Measurements from ENCODE around the gene CLEC17A. TPM values are rescaled to one million over a fixed set of nuclear protein-coding genes. Genes with fewer than 3 reads are reported as not detected.
A peak's percentile ranks its signal among the peaks of the same experiment; 100 is the strongest.
"Not testable (repeated sequence)": the region's sequence is repeated elsewhere in the genome, so short reads cannot be mapped to it uniquely, and the experiment has no call there.

The CLEC17A gene
- polyA plus RNA-seq, 2 donors = 0.01 to 0.08 TPM

GRCh38 chr19:14545716-14546082 is 37.2 kb upstream of the CLEC17A start:
- Histone ChIP-seq H3K4me1 (ENCODE audit: control insufficient read depth in 2 of 2, insufficient read depth in 2 of 2, low read length in 1 of 2) (peaks cover 0 to 19% of the 10 kb centered on the region in 2 donors), H3K4me3 (ENCODE audit: low read depth in 1 of 2, low read length in 2 of 2) (peak overlapping the region in 1 of 2 donors; percentile 1), H3K36me3 (ENCODE audit: control insufficient read depth in 2 of 2, insufficient read depth in 2 of 2, low read length in 1 of 2) (peaks cover 0 to 9% of the 10 kb centered on the region in 2 donors), H3K27ac (ENCODE audit: low read depth in 2 of 2, low read length in 1 of 2) (peak overlapping the region; percentile 89 to 97), H3K27me3 (ENCODE audit: control insufficient read depth in 1 of 2, insufficient read depth in 2 of 2, low read length in 2 of 2) (no peaks in the 10 kb centered on the region), H3K9me3 (ENCODE audit: control insufficient read depth in 2 of 2, insufficient read depth in 1 of 2, low read depth in 1 of 2, low read length in 1 of 2) (no peaks in the 10 kb centered on the region)
- 60 to 61% methylated on average over 9 of the region's 9 CpGs for WGBS, 2 donors

- Histone ChIP-seq H3K27me3 (ENCODE audit: control insufficient read depth in 1 of 2, insufficient read depth in 2 of 2, low read length in 2 of 2) (no peaks in the 10 kb centered on the region), H3K36me3 (ENCODE audit: control insufficient read depth in 2 of 2, insufficient read depth in 2 of 2, low read length in 1 of 2) (peaks cover 0 to 10% of the 10 kb centered on the region in 2 donors), H3K9me3 (ENCODE audit: control insufficient read depth in 2 of 2, insufficient read depth in 1 of 2, low read depth in 1 of 2, low read length in 1 of 2) (no peaks in the 10 kb centered on the region), H3K4me1 (ENCODE audit: control insufficient read depth in 2 of 2, insufficient read depth in 2 of 2, low read length in 1 of 2) (peaks cover 5 to 41% of the 10 kb centered on the region in 2 donors), H3K27ac (ENCODE audit: low read depth in 2 of 2, low read length in 1 of 2) (peak overlapping the region; percentile 89 to 95), H3K4me3 (ENCODE audit: low read depth in 1 of 2, low read length in 2 of 2) (no peak overlapping the region)
- 39 to 45% methylated on average over 15 of the region's 15 CpGs for WGBS, 2 donors
Measured at GRCh38 chr19:14550201-14550754, 32.6 kb upstream of the CLEC17A start.

- Histone ChIP-seq H3K4me1 (ENCODE audit: control insufficient read depth in 2 of 2, insufficient read depth in 2 of 2, low read length in 1 of 2) (peaks cover 5 to 39% of the 10 kb centered on the region in 2 donors), H3K27ac (ENCODE audit: low read depth in 2 of 2, low read length in 1 of 2) (peak overlapping the region; percentile 89 to 95)
- not testable (repeated sequence) for H3K4me3 ChIP-seq (ENCODE audit: low read depth in 1 of 2, low read length in 2 of 2); H3K9me3 ChIP-seq (ENCODE audit: control insufficient read depth in 2 of 2, insufficient read depth in 1 of 2, low read depth in 1 of 2, low read length in 1 of 2); H3K36me3 ChIP-seq (ENCODE audit: control insufficient read depth in 2 of 2, insufficient read depth in 2 of 2, low read length in 1 of 2); H3K27me3 ChIP-seq (ENCODE audit: control insufficient read depth in 1 of 2, insufficient read depth in 2 of 2, low read length in 2 of 2)
- WGBS, 2 donors = 45 to 55% methylated on average over 12 of the region's 12 CpGs
Measured at GRCh38 chr19:14551134-14552005, 31.5 kb upstream of the CLEC17A start.

- 73 to 75% methylated on average over 8 of the region's 8 CpGs for WGBS, 2 donors
- peak overlapping the region; percentile 88 to 89 for H3K27ac ChIP-seq (ENCODE audit: low read depth in 2 of 2, low read length in 1 of 2)
- H3K36me3 ChIP-seq (ENCODE audit: control insufficient read depth in 2 of 2, insufficient read depth in 2 of 2, low read length in 1 of 2); H3K4me3 ChIP-seq (ENCODE audit: low read depth in 1 of 2, low read length in 2 of 2); H3K27me3 ChIP-seq (ENCODE audit: control insufficient read depth in 1 of 2, insufficient read depth in 2 of 2, low read length in 2 of 2); H3K9me3 ChIP-seq (ENCODE audit: control insufficient read depth in 2 of 2, insufficient read depth in 1 of 2, low read depth in 1 of 2, low read length in 1 of 2): not testable (repeated sequence)
- H3K4me1 ChIP-seq (ENCODE audit: control insufficient read depth in 2 of 2, insufficient read depth in 2 of 2, low read length in 1 of 2) = peaks cover 5 to 44% of the 10 kb centered on the region in 2 donors
Measured at GRCh38 chr19:14552006-14552360, 30.9 kb upstream of the CLEC17A start.

GRCh38 chr19:14553042-14553938 is 29.6 kb upstream of the CLEC17A start:
- H3K27ac ChIP-seq (ENCODE audit: low read depth in 2 of 2, low read length in 1 of 2) = peak overlapping the region; percentile 89 to 97
- H3K9me3 ChIP-seq (ENCODE audit: control insufficient read depth in 2 of 2, insufficient read depth in 1 of 2, low read depth in 1 of 2, low read length in 1 of 2) = no peaks in the 10 kb centered on the region
- peaks cover 5 to 44% of the 10 kb centered on the region in 2 donors for H3K4me1 ChIP-seq (ENCODE audit: control insufficient read depth in 2 of 2, insufficient read depth in 2 of 2, low read length in 1 of 2)
- H3K36me3 ChIP-seq (ENCODE audit: control insufficient read depth in 2 of 2, insufficient read depth in 2 of 2, low read length in 1 of 2) = peaks cover 0 to 8% of the 10 kb centered on the region in 2 donors
- 72 to 78% methylated on average over 35 of the region's 35 CpGs for WGBS, 2 donors
- H3K27me3 ChIP-seq (ENCODE audit: control insufficient read depth in 1 of 2, insufficient read depth in 2 of 2, low read length in 2 of 2) = no peaks in the 10 kb centered on the region
- H3K4me3 ChIP-seq (ENCODE audit: low read depth in 1 of 2, low read length in 2 of 2) = peak overlapping the region in 1 of 2 donors; percentile 26

GRCh38 chr19:14553939-14554243 is 29.0 kb upstream of the CLEC17A start:
- Histone ChIP-seq H3K36me3 (ENCODE audit: control insufficient read depth in 2 of 2, insufficient read depth in 2 of 2, low read length in 1 of 2) (peaks cover 0 to 10% of the 10 kb centered on the region in 2 donors), H3K27me3 (ENCODE audit: control insufficient read depth in 1 of 2, insufficient read depth in 2 of 2, low read length in 2 of 2) (no peaks in the 10 kb centered on the region), H3K27ac (ENCODE audit: low read depth in 2 of 2, low read length in 1 of 2) (peak overlapping the region; percentile 89 to 97), H3K4me3 (ENCODE audit: low read depth in 1 of 2, low read length in 2 of 2) (peak overlapping the region in 1 of 2 donors; percentile 26), H3K4me1 (ENCODE audit: control insufficient read depth in 2 of 2, insufficient read depth in 2 of 2, low read length in 1 of 2) (peaks cover 5 to 47% of the 10 kb centered on the region in 2 donors), H3K9me3 (ENCODE audit: control insufficient read depth in 2 of 2, insufficient read depth in 1 of 2, low read depth in 1 of 2, low read length in 1 of 2) (no peaks in the 10 kb centered on the region)
- 53 to 64% methylated on average over 9 of the region's 9 CpGs for WGBS, 2 donors

- 36 to 50% methylated on average over 5 to 6 of the region's 6 CpGs for WGBS, 2 donors
Measured at GRCh38 chr19:14554382-14554812, 28.5 kb upstream of the CLEC17A start.

GRCh38 chr19:14555918-14556661 is 26.8 kb upstream of the CLEC17A start:
- peaks cover 0 to 10% of the 10 kb centered on the region in 2 donors for H3K36me3 ChIP-seq (ENCODE audit: control insufficient read depth in 2 of 2, insufficient read depth in 2 of 2, low read length in 1 of 2)
- H3K4me1 ChIP-seq (ENCODE audit: control insufficient read depth in 2 of 2, insufficient read depth in 2 of 2, low read length in 1 of 2) = peaks cover 11 to 53% of the 10 kb centered on the region in 2 donors
- 62 to 73% methylated on average over 12 of the region's 12 CpGs for WGBS, 2 donors
- H3K27ac ChIP-seq (ENCODE audit: low read depth in 2 of 2, low read length in 1 of 2) = peak overlapping the region; percentile 81 to 89
- no peaks in the 10 kb centered on the region for H3K27me3 ChIP-seq (ENCODE audit: control insufficient read depth in 1 of 2, insufficient read depth in 2 of 2, low read length in 2 of 2)
- no peak overlapping the region for H3K4me3 ChIP-seq (ENCODE audit: low read depth in 1 of 2, low read length in 2 of 2)
- H3K9me3 ChIP-seq (ENCODE audit: control insufficient read depth in 2 of 2, insufficient read depth in 1 of 2, low read depth in 1 of 2, low read length in 1 of 2) = no peaks in the 10 kb centered on the region

More at GRCh38 chr19:14554382-14554812, 28.5 kb upstream of the CLEC17A start:
- Histone ChIP-seq H3K4me1 (ENCODE audit: control insufficient read depth in 2 of 2, insufficient read depth in 2 of 2, low read length in 1 of 2) (peaks cover 5 to 47% of the 10 kb centered on the region in 2 donors), H3K27ac (ENCODE audit: low read depth in 2 of 2, low read length in 1 of 2) (peak overlapping the region; percentile 89 to 97), H3K4me3 (ENCODE audit: low read depth in 1 of 2, low read length in 2 of 2) (peak overlapping the region in 1 of 2 donors; percentile 26), H3K36me3 (ENCODE audit: control insufficient read depth in 2 of 2, insufficient read depth in 2 of 2, low read length in 1 of 2) (peaks cover 0 to 10% of the 10 kb centered on the region in 2 donors), H3K9me3 (ENCODE audit: control insufficient read depth in 2 of 2, insufficient read depth in 1 of 2, low read depth in 1 of 2, low read length in 1 of 2) (no peaks in the 10 kb centered on the region), H3K27me3 (ENCODE audit: control insufficient read depth in 1 of 2, insufficient read depth in 2 of 2, low read length in 2 of 2) (no peaks in the 10 kb centered on the region)

All from esophagus (tissue), 2 donors.